Measurements from ENCODE around the gene ATP5F1D. TPM values are rescaled to one million over a fixed set of nuclear protein-coding genes. Genes with fewer than 3 reads are reported as not detected.
A peak's percentile ranks its signal among the peaks of the same experiment; 100 is the strongest.

ATP5F1D gene
- total and polyA plus RNA-seq, 2 of the 13 experiments (the other 11 are each of a cell fraction or from before 2014, with no cell fraction given): 39.4 to 78.7 TPM

DNA sequence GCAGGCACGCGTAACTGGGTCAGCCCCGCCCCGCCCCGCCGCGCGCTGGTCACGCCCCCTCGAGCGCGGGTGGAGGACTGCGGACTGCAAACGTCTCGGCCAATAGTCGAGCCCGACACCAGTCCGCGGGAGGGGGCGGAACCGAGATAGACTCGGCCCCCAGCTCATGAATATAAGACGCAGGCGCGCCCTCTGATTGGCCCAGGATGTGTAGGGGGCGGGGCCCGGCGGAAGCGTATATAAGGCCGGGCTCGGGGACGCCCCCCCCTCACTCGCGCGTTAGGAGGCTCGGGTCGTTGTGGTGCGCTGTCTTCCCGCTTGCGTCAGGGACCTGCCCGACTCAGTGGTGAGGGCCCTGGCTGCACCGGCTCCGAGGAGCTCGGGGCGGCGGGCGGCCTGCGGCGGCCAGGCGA is 27.5 kb downstream of the ATP5F1D start, which contains the start of gene CIRBP (continued):
- TF ChIP-seq, protein P1, sequence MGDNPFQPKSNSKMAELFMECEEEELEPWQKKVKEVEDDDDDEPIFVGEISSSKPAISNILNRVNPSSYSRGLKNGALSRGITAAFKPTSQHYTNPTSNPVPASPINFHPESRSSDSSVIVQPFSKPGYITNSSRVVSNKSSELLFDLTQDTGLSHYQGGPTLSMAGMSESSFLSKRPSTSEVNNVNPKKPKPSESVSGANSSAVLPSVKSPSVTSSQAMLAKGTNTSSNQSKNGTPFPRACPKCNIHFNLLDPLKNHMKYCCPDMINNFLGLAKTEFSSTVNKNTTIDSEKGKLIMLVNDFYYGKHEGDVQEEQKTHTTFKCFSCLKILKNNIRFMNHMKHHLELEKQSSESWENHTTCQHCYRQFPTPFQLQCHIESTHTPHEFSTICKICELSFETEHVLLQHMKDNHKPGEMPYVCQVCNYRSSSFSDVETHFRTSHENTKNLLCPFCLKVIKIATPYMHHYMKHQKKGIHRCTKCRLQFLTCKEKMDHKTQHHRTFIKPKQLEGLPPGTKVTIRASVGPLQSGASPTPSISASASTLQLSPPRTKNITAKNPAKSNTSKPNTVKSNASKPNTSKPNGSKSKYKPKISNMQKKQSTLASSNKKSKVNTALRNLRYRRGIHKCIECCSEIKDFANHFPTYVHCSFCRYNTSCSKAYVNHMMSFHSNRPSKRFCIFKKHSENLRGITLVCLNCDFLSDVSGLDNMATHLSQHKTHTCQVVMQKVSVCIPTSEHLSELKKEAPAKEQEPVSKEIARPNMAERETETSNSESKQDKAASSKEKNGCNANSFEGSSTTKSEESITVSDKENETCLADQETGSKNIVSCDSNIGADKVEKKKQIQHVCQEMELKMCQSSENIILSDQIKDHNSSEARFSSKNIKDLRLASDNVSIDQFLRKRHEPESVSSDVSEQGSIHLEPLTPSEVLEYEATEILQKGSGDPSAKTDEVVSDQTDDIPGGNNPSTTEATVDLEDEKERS (CRISPR knock-in tag; IDR thresholded peaks at IDR 0.05): no peak
- TF ChIP-seq, protein P2, sequence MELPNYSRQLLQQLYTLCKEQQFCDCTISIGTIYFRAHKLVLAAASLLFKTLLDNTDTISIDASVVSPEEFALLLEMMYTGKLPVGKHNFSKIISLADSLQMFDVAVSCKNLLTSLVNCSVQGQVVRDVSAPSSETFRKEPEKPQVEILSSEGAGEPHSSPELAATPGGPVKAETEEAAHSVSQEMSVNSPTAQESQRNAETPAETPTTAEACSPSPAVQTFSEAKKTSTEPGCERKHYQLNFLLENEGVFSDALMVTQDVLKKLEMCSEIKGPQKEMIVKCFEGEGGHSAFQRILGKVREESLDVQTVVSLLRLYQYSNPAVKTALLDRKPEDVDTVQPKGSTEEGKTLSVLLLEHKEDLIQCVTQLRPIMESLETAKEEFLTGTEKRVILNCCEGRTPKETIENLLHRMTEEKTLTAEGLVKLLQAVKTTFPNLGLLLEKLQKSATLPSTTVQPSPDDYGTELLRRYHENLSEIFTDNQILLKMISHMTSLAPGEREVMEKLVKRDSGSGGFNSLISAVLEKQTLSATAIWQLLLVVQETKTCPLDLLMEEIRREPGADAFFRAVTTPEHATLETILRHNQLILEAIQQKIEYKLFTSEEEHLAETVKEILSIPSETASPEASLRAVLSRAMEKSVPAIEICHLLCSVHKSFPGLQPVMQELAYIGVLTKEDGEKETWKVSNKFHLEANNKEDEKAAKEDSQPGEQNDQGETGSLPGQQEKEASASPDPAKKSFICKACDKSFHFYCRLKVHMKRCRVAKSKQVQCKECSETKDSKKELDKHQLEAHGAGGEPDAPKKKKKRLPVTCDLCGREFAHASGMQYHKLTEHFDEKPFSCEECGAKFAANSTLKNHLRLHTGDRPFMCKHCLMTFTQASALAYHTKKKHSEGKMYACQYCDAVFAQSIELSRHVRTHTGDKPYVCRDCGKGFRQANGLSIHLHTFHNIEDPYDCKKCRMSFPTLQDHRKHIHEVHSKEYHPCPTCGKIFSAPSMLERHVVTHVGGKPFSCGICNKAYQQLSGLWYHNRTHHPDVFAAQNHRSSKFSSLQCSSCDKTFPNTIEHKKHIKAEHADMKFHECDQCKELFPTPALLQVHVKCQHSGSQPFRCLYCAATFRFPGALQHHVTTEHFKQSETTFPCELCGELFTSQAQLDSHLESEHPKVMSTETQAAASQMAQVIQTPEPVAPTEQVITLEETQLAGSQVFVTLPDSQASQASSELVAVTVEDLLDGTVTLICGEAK (IDR thresholded peaks at IDR 0.05): no peak
- TF ChIP-seq, protein P2 (CRISPR knock-in tag; IDR thresholded peaks at IDR 0.05): peak; percentile 4; the same call in 1 of the 2 replicates
- TF ChIP-seq ZNF17 (CRISPR knock-in tag; IDR thresholded peaks at IDR 0.05): no peak
- TF ChIP-seq ZNF335 (CRISPR knock-in tag; IDR thresholded peaks at IDR 0.05): 0 out of 2 replicates have a peak, but pooled peaks have one; percentile 38
- peak; percentile 57; the same call in 1 of the 2 replicates for TF ChIP-seq IRF2 (CRISPR knock-in tag; IDR thresholded peaks at IDR 0.05)
- TF ChIP-seq KMT2B (CRISPR knock-in tag; IDR thresholded peaks at IDR 0.05): no peak
- 0 out of 2 replicates have a peak, but pooled peaks have one; percentile 56 for TF ChIP-seq WIZ (CRISPR knock-in tag; IDR thresholded peaks at IDR 0.05)
- TF ChIP-seq NFE2 (CRISPR knock-in tag; IDR thresholded peaks at IDR 0.05): no peak
- no peak for TF ChIP-seq ZNF207 (IDR thresholded peaks at IDR 0.05; ENCODE audit: borderline replicate concordance)
- no peak for TF ChIP-seq ZNF256 (CRISPR knock-in tag; conservative IDR thresholded peaks at IDR 0.05)
- peak; percentile 20; the same call in 1 of the 2 replicates for TF ChIP-seq MEIS1 (CRISPR knock-in tag; IDR thresholded peaks at IDR 0.05; ENCODE audit: borderline replicate concordance)
- TF ChIP-seq SMYD3 (CRISPR knock-in tag; IDR thresholded peaks at IDR 0.05): no peak
- peak; percentile 79; the same call in 1 of the 2 replicates for TF ChIP-seq KDM4B (CRISPR knock-in tag; IDR thresholded peaks at IDR 0.05)
- 0 out of 2 replicates have a peak, but pooled peaks have one; percentile 16 for TF ChIP-seq ZNF674 (CRISPR knock-in tag; IDR thresholded peaks at IDR 0.05; ENCODE audit: low read depth)
- TF ChIP-seq ZNF775 (CRISPR knock-in tag; IDR thresholded peaks at IDR 0.05; ENCODE audit: borderline replicate concordance): no peak
- TF ChIP-seq TBX2 (CRISPR knock-in tag; IDR thresholded peaks at IDR 0.05; ENCODE audit: borderline replicate concordance): peak; percentile 46; the same call in 1 of the 2 replicates
- TF ChIP-seq NR2F2 (IDR thresholded peaks at IDR 0.05; ENCODE audit: borderline replicate concordance, low read depth): no peak
- peak; percentile 9 for TF ChIP-seq TEAD3 (CRISPR knock-in tag; optimal IDR thresholded peaks at IDR 0.05; ENCODE audit: borderline replicate concordance)
- TF ChIP-seq ELF1 (CRISPR knock-in tag; IDR thresholded peaks at IDR 0.05): peak; percentile 48; the same call in 1 of the 2 replicates
- no peak for TF ChIP-seq ZNF337 (CRISPR knock-in tag; IDR thresholded peaks at IDR 0.05; ENCODE audit: borderline replicate concordance, low read depth)

Measured in HepG2 (cell line).